T follicular helper cell (primary cell): ENCODE results near the gene SPINK8.
"Not testable (repeated sequence)": the region's sequence is repeated elsewhere in the genome, so short reads cannot be mapped to it uniquely, and the experiment has no call there.

Experiments used
- DNase-seq: peaks from one replicate; pipeline ENCODE4 v3.0.0-alpha.2; 2020; ENCODE audit warnings: low read depth

SPINK8 gene

GRCh38 chr3:48278884-48279559 is 54.4 kb downstream of the SPINK8 start:
- no peak for DNase-seq

DNA sequence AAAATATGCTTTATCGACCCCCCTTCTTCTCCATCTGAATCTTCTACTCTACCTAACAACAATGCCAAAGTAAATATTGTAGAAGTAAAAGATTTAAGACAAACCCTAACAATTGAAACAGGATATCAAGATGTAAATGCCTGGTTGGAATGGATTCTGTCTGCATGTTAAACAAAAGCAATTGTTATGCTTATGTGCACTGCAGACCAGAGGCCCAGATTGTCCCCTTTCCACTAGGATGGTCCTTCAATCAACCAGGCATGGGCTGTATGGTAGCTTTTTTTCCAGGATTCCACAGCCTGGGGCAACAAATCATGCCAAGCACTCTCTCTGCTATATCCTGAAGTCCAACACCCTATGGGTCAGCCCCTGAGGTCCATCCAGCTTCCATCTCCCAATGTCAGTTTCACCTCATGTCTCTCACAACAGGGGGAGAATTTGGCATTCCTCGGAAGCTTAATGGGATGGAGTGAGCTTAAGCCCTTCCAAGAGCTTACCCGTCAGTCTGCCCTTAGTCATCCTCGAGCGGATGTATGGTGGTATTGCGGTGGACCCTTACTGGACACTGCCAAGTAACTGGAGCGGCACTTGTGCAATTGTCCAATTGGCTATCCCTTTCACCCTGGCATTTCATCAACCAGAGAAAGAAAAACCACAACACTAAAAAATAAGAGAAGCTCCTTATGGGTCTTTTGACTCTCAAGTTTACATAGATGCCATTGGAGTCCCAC is 56.4 kb downstream of the SPINK8 start:
- DNase-seq: no peak

DNA sequence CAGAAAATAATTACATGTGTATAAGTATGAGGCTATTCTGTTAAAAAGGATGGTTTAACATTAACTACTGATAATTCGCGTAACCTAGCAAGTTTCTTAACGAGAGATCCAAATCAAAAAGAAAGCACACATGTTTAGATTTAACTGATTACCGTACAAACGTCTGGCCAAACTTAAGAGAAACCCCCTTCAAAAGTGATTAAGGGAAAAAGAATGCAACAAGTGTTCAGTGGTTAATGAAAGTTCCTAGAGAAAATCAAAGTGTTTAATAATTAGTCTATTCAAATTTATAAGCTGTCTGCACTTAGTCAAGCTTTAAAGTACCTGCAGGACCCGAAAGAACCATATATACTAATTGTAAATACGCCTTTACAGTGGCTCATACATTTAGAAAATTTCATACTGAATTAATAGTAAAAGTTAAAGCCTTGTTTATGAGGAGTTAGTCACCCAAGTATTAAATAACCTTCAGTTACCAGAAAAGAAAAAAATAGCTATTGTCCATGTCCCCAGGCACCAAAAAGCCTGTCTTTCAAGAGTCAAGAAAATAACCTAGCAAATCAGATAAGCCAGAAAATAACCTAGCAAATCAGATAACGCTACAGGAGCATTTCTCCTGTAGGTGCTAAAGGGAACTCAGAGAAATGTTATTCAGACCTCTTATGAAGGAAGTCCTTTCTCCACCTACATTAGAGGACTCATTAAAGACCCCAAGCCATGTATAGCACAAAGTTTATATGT is 58.0 kb downstream of the SPINK8 start:
- no peak for DNase-seq

DNA sequence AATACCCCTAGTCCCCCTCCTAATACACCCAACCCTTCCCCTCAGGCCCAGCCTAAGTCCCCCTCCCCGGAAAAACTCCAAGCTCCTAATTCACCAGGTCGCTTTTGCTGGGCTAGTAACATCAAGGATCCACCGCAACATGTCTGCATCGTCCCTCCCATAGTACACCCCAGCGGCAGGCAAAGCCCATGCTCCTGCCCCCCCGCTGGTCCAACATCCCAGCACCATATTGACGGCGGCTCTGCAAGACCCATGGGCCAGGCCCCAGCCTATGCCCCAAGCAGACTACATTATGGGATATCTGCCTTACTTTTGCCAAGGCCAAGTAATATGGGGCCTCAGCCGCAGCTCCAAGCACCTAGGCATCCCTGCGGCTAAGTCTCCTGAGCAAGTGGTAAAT is 59.0 kb downstream of the SPINK8 start:
- no peak for DNase-seq

GRCh38 chr3:48273594-48274211 is 59.8 kb downstream of the SPINK8 start:
- DNase-seq: peak; percentile 41

DNA sequence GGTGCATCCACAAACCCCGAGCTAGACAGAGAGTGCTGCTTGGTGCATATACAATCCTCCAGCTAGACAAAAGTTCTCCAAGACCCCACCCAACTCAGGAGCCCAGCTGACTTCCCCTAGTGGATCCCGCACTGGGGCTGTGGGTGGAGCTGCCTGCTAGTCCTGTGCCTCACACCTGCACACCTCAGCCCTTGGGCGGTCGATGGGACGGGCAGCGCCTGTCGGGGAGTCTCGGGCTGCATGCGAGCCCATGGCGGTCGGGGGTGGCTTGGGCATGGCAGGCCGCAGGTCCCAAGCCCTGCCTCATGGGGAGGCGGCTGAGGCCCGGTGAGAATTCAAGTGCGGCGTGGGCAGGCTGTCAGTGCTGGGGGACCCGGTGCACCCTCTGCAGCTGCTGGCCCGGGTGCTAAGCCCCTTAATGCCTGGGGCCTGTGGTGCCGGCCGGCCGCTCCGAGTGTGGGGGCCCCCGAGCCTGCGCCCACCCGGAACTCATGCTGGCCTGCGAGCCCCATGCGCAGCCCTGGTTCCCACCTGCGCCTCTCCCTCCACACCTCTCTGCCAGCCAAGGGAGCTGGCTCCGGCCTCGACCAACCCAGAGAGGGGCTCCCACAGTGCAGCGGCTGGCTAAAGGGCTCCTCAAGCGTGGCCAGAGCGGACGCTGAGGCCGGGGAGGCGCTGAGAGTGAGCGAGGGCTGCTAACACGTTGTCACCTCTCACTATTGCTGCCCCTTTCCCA is 61.5 kb downstream of the SPINK8 start:
- no peak for DNase-seq

DNA sequence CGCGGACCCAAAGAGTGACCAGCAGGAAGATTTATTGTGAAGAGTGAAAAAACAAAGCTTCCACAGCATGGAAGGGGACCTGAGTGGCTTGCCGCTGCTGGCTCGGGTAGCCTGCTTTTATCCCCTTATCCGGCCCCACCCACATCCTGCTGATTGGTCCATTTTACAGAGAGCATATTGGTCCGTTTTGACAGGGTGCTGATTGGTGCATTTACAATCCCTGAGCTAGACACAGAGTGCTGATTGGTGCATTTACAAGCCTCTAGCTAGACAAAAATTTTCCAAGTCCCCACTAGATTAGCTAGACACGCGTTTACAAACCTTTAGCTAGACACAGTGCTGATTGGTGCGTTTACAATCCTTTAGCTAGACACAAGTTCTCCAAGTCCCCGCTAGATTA is 62.2 kb downstream of the SPINK8 start:
- DNase-seq: not testable (repeated sequence)

DNA sequence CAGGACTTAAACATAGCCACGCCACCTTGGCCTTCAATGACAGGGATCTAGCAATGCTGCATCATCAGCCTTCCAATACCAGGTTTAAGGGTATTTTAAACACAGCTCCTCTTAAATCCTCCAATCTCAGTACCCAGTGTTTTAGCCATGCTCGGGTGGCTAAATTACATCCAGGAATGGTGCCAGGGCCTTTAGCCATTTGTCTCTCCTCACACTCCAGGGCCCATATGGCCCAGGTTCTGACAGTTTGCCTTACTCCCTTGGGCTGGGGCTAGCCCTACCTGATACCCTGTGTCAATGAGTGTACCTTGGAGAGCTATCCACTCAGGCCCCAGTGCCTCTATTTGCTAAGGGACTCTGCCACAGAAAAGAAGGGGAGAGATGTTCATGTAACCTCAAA is 63.2 kb downstream of the SPINK8 start:
- no peak for DNase-seq

DNA sequence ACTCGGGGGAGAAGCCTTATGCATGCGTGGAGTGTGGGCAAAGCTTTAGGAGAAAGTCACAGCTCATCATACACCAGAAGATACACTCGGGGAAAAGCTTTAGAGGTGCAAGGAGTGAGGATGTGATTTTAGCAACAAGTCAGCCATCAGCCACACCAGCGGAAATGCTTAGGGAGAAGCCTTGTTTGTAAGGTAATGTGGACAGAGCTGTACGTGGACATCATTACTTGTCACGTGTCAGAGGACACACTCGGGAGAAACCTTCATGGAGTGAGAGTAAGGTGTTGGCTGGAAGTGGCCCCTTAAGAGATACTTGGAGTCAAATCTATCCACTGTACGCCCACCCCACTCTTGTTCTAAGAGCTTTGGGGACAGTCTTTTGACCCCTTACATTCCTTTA is 63.9 kb downstream of the SPINK8 start:
- no peak for DNase-seq

DNA sequence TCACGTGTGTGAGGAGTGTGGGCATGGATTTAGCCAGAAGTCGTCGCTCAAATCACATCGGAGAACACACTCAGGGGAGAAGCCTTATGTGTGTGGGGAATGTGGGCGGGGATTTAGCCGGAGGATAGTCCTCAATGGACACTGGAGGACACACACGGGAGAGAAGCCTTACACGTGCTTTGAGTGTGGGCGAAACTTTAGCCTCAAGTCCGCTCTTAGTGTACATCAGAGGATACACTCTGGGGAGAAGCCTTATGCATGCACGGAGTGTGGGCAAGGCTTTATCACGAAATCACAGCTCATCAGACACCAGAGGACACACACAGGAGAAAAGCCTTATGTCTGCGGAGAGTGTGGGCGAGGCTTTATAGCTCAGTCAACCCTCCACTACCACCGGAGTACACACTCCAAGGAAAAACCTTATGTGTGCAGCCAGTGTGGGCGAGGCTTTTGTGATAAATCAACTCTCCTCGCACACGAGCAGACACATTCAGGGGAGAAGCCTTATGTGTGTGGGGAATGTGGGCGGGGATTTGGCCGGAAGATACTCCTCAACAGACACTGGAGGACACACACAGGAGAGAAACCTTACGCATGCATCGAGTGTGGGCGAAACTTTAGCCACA is 64.4 kb downstream of the SPINK8 start:
- DNase-seq: peak; percentile 3

DNA sequence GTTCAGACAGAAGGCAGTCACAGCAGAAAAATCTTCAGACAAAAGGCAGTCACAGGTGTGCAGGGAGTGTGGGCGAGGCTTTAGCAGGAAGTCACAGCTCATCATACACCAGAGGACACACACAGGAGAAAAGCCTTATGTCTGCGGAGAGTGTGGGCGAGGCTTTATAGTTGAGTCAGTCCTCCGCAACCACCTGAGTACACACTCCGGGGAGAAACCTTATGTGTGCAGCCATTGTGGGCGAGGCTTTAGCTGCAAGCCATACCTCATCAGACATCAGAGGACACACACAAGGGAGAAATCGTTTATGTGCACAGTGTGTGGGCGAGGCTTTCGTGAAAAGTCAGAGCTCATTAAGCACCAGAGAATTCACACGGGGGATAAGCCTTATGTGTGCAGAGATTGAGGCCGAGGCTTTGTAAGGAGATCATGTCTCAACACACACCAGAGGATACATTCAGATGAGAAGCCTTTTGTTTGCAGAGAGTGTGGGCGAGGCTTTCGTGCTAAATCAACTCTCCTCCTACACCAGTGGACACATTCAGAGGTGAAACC is 65.0 kb downstream of the SPINK8 start:
- DNase-seq: peak; percentile 74

DNA sequence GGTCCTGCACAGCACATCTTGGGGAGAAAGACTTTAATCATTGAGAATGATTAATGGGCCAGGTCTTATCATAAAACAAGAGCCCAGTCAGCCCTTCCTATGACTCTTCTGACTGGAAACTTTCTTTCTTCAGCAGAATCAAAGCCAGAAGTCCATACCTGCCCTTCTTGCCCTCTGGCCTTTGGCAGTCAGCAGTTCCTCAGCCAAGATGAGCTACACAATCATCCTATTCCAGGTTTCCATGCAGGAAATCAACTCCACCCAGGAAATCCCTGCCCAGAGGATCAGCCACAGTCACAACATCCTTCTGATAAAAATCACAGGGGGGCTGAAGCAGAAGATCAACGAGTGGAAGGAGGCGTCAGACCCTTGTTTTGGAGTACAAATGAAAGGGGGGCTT is 65.7 kb downstream of the SPINK8 start:
- DNase-seq: no peak

DNA sequence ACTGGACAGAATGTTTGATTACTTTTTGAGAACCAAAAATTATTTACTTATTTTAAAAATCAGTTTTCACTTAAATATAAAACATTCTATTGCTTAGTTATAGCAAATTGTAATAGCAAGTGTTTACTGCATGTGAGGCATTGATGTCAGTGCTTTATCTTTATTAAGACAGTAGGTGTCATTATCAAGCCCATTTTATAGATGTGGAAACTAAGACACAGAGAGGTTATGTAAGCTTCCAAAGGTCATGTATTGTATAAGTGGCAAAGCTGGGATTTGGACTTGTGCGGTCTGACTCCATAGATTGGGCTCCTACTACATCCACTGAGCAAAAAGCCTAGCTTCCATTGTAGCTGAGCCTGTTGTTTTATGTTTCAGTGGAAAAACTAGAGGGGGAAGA is 74.9 kb downstream of the SPINK8 start:
- DNase-seq: no peak
